GM12878 (cell line): ENCODE measurements around the gene AMER2. TPM values are rescaled to one million over a fixed set of nuclear protein-coding genes. Genes with fewer than 3 reads are reported as not detected.

Experiments used
- ATAC-seq: fragments of 200-7000 bp; cut with Tn5 transposase; 3 replicates; pipeline ENCODE4 v1.9.1; 2020; ENCODE audit warnings: mild to moderate bottlenecking, moderate library complexity
- BruUV-seq: library from RNA; stranded (reverse); fragments of 400-500 nt; replicated peaks from 2 replicates; lab custom pipeline; 2021; lab: Mats Ljungman, UMichigan
- CTCF ChIA-PET: fragments of 300-600 bp; sonication (Branson Sonifier 250); formaldehyde crosslinking; extraction: SDS; loops from one replicate; lab custom pipeline; 2021; ENCODE audit warnings: inconsistent platforms; lab: Yijun Ruan, JAX
- POLR2A ChIA-PET: fragments of 350-600 bp; formaldehyde crosslinking; extraction: SDS; loops from one replicate; lab custom pipeline; 2021; ENCODE audit warnings: inconsistent platforms; lab: Charles Lee
- RAD21 ChIA-PET: fragments of 300-600 bp; sonication (Branson Sonifier 250); formaldehyde crosslinking; loops from one replicate; lab custom pipeline; 2023; ENCODE audit warnings: antibody characterized with exemption; ENCODE audit not compliant: unreplicated experiment; lab: Charles Lee
- SMC1A ChIA-PET: fragments of 300-600 bp; sonication (Branson Sonifier 250); formaldehyde crosslinking; loops from one replicate; lab custom pipeline; 2023; ENCODE audit not compliant: unreplicated experiment, uncharacterized antibody; lab: Charles Lee
- DNase-seq: peaks from one replicate; pipeline ENCODE4 v3.0.0-alpha.2; 2011; ENCODE audit warnings: low read depth, low spot score
- FAIRE-seq: peaks from 3 replicates; lab custom pipeline; 2011; peaks lifted over from hg19 to GRCh38; lab: Jason Lieb, UNC
- H2AFZ ChIP-seq: 2 replicates; pipeline ENCODE4 v1.6.0; 2011; ENCODE audit warnings: low read depth, low read length, control low read depth; ENCODE audit not compliant: control insufficient read depth
- H3K27ac ChIP-seq: 2 replicates; pipeline ENCODE4 v1.5.1; 2011; ENCODE audit warnings: control low read depth; ENCODE audit not compliant: control insufficient read depth, insufficient read depth
- H3K27me3 ChIP-seq, 2 experiments: replicated peaks in 1 of 2; 2 replicates each; pipeline versions ENCODE4 v1.6.0 to v1.6.1; 2011; ENCODE audit warnings: low read length in 1 of 2; ENCODE audit not compliant: control insufficient read depth in 2 of 2, insufficient read depth in 2 of 2
- H3K36me3 ChIP-seq, 2 experiments: 2 replicates each; pipeline ENCODE4 v1.5.1; 2011; ENCODE audit warnings: low read length in 1 of 2; ENCODE audit not compliant: control insufficient read depth in 2 of 2, insufficient read depth in 2 of 2
- H3K4me1 ChIP-seq: 2 replicates; pipeline ENCODE4 v1.6.1; 2011; ENCODE audit warnings: mild to moderate bottlenecking, low read length, moderate library complexity, mixed read lengths; ENCODE audit not compliant: control insufficient read depth, insufficient read depth
- H3K4me2 ChIP-seq: 2 replicates; pipeline ENCODE4 v1.6.0; 2011; ENCODE audit warnings: control low read depth; ENCODE audit not compliant: control insufficient read depth, insufficient read depth
- H3K4me3 ChIP-seq: fragments of 200-600 bp; sonication (generic); 2 replicates; pipeline ENCODE4 v1.5.1; 2016
- H3K79me2 ChIP-seq: 2 replicates; pipeline ENCODE4 v1.6.0; 2011; ENCODE audit warnings: low read length; ENCODE audit not compliant: control insufficient read depth, insufficient read depth
- H3K9ac ChIP-seq: 2 replicates; pipeline ENCODE4 v1.8.0; 2011; ENCODE audit warnings: low read length, control low read depth, mixed read lengths; ENCODE audit not compliant: control insufficient read depth, insufficient read depth
- H3K9me3 ChIP-seq: replicated peaks from 3 replicates; pipeline ENCODE4 v1.5.1; 2011; ENCODE audit warnings: mild to moderate bottlenecking, low read length; ENCODE audit not compliant: control insufficient read depth, insufficient read depth
- H4K20me1 ChIP-seq: 2 replicates; pipeline ENCODE4 v1.6.0; 2011; ENCODE audit not compliant: control insufficient read depth, insufficient read depth
- BACH1 ChIP-seq: fragments of 450-650 bp; IDR thresholded peaks from 2 replicates; pipeline ENCODE4 v1.6.1; 2017; ENCODE audit warnings: mild to moderate bottlenecking, borderline replicate concordance
- CHD4 ChIP-seq: fragments of 200-600 bp; sonication (generic); IDR thresholded peaks from 2 replicates; pipeline ENCODE4 v1.6.1; 2016; ENCODE audit warnings: mild to moderate bottlenecking
- HSF1 ChIP-seq: fragments of 150-350 bp; IDR thresholded peaks from 2 replicates; pipeline ENCODE4 v1.6.1; 2014; ENCODE audit warnings: mild to moderate bottlenecking, low read depth, low read length
- MEF2B ChIP-seq: fragments of 450-650 bp; IDR thresholded peaks from 2 replicates; pipeline ENCODE4 v1.6.1; 2018; ENCODE audit warnings: mild to moderate bottlenecking, moderate library complexity; ENCODE audit not compliant: partially characterized antibody, poor library complexity, severe bottlenecking
- PRDM15 ChIP-seq: fragments of 450-650 bp; formaldehyde crosslinking; IDR thresholded peaks from 2 replicates; pipeline ENCODE4 v1.4.0; 2020; ENCODE audit warnings: mild to moderate bottlenecking, moderate library complexity
- RELB ChIP-seq: fragments of 450-650 bp; IDR thresholded peaks from 2 replicates; pipeline ENCODE4 v1.6.1; 2017; ENCODE audit warnings: low read depth, mild to moderate bottlenecking, moderate library complexity
- RUNX3 ChIP-seq: IDR thresholded peaks from 2 replicates; pipeline ENCODE4 v1.6.1; 2012; ENCODE audit warnings: low read length, inconsistent platforms
- SIX5 ChIP-seq: IDR thresholded peaks from 2 replicates; pipeline ENCODE4 v1.6.1; 2011; ENCODE audit warnings: mild to moderate bottlenecking, low read depth, low read length, moderate library complexity; ENCODE audit not compliant: severe bottlenecking
- SMAD1 ChIP-seq: fragments of 450-650 bp; IDR thresholded peaks from 2 replicates; pipeline ENCODE4 v1.6.1; 2018; ENCODE audit warnings: mild to moderate bottlenecking, low read depth; ENCODE audit not compliant: partially characterized antibody
- SMAD5 ChIP-seq: IDR thresholded peaks from 2 replicates; pipeline ENCODE4 v1.6.1; 2016; ENCODE audit warnings: antibody characterized with exemption, low read depth
- ZBED1 ChIP-seq: IDR thresholded peaks from 2 replicates; pipeline ENCODE4 v1.6.1; 2016; ENCODE audit warnings: borderline replicate concordance
- ZNF687 ChIP-seq: fragments of 450-650 bp; IDR thresholded peaks from 2 replicates; pipeline ENCODE4 v1.6.1; 2017; ENCODE audit warnings: mild to moderate bottlenecking, moderate library complexity
- WGBS: methylation state at CpG from one replicate; pipeline ENCODE4 v1.1.6; 2016; ENCODE audit warnings: low lambda C conversion rate; ENCODE audit not compliant: insufficient replicate concordance, insufficient coverage; ENCODE audit errors: missing lambda C conversion rate; 5-methylcytosine and 5-hydroxymethylcytosine counted together
- in situ Hi-C: fragments of 300-500 bp; cut with MboI; formaldehyde crosslinking; loops from 9 replicates; pipeline ENCODE4 v1.14.3; 2018; ENCODE audit warnings: mixed read lengths
- intact Hi-C: fragments of 100-400 bp; cut with micrococcal nuclease; formaldehyde crosslinking; loops from one replicate; pipeline ENCODE4 v1.14.2; 2022; ENCODE audit not compliant: unreplicated experiment
- polyA plus RNA-seq, 11 experiments: library from polyadenylated mRNA; depleted of rRNA in 4 of 11; unstranded in 6 of 11; stranded (reverse) in 5 of 11; fragments of >200 nt; fragmentation: Nextera tagmentation in 4 of 11; fragmentation: Illumina TruSeq in 1 of 11; extraction: Ambion mirVana in 4 of 11; extraction: Trizol in 1 of 11; gene quantifications; 1 replicate in 1 of 11; 2 replicates in 10 of 11; pipeline versions ENCODE4 v1.2.1 to v1.2.3, GENCODE V29; 2011 to 2016; ENCODE audit warnings: inconsistent platforms in 2 of 11, missing spikeins in 2 of 11, low read depth in 1 of 11
- total RNA-seq, 4 experiments: library from RNA; depleted of rRNA in 3 of 4; stranded (reverse); fragments of >200 nt in 3 of 4; fragmentation: Illumina TruSeq in 1 of 4; extraction: Trizol in 1 of 4; gene quantifications; 2 replicates each; pipeline versions ENCODE4 v1.2.1 to v1.2.3, GENCODE V29; 2013 to 2021

The AMER2 gene
- total and polyA plus RNA-seq, 10 of the 15 experiments (the other 5 are each of a cell fraction or from before 2014, with no cell fraction given): 0.01 to 0.34 (median 0.21) TPM

- TF ChIP-seq ZNF687: no peak
- TF ChIP-seq MEF2B: no peak
- no peak for TF ChIP-seq SMAD5
- TF ChIP-seq CHD4: no peak
- no peak for TF ChIP-seq SMAD1
Observed at GRCh38 chr13:25190771-25191170, 18.7 kb upstream of the AMER2 start (continued).

- RAD21 ChIA-PET: no interaction called here
- SMC1A ChIA-PET: interaction anchor here (1.5 to 5.8 kb wide), 2 partner anchors 10 to 14 kb away, joined by 3 to 36 read pairs; no protein-coding TSS in a partner anchor
- Histone ChIP-seq H3K27ac (no peak overlapping the region), H3K4me1 (peaks cover 13% of the 10 kb centered on the region), H2AFZ (no peak overlapping the region), H3K4me3 (no peak overlapping the region), H3K9ac (no peak overlapping the region), H3K27me3 (no peaks in the 10 kb centered on the region), H3K4me2 (no peak overlapping the region), H3K79me2 (no peaks in the 10 kb centered on the region), H4K20me1 (no peaks in the 10 kb centered on the region), H3K36me3 (no peaks in the 10 kb centered on the region), H3K9me3 (no peaks in the 10 kb centered on the region; the same call in 2 of the 3 replicates)
- in situ Hi-C loops (no loop called here), intact Hi-C loops (no loop called here)
- CTCF ChIA-PET: interaction anchor here (0.8 to 0.9 kb wide), 2 partner anchors 11 to 81 kb away, joined by 3 read pairs; no protein-coding TSS in a partner anchor
- FAIRE-seq (no peak), DNase-seq (no peak), ATAC-seq (no peak)
- 82% methylated on average over 5 of the region's 5 CpGs for WGBS
- BruUV-seq: no TSS peak
- no peak for TF ChIP-seq RELB
- TF ChIP-seq PRDM15 (CRISPR knock-in tag): no peak
- TF ChIP-seq SIX5: no peak
- no peak for TF ChIP-seq RUNX3
- no peak for TF ChIP-seq ZBED1
- no peak for TF ChIP-seq HSF1
- TF ChIP-seq BACH1: no peak
- TF ChIP-seq, all 136 proteins: peak for 0
- POLR2A ChIA-PET: interaction anchor here (1.7 kb wide), 1 partner anchor 9 kb away, joined by 5 read pairs; no protein-coding TSS in a partner anchor
Observed at GRCh38 chr13:25190256-25190655, 18.2 kb upstream of the AMER2 start.
